ENCODE data around the gene CSRP3.
A peak's percentile ranks its signal among the peaks of the same experiment; 100 is the strongest.

The CSRP3 gene

DNA sequence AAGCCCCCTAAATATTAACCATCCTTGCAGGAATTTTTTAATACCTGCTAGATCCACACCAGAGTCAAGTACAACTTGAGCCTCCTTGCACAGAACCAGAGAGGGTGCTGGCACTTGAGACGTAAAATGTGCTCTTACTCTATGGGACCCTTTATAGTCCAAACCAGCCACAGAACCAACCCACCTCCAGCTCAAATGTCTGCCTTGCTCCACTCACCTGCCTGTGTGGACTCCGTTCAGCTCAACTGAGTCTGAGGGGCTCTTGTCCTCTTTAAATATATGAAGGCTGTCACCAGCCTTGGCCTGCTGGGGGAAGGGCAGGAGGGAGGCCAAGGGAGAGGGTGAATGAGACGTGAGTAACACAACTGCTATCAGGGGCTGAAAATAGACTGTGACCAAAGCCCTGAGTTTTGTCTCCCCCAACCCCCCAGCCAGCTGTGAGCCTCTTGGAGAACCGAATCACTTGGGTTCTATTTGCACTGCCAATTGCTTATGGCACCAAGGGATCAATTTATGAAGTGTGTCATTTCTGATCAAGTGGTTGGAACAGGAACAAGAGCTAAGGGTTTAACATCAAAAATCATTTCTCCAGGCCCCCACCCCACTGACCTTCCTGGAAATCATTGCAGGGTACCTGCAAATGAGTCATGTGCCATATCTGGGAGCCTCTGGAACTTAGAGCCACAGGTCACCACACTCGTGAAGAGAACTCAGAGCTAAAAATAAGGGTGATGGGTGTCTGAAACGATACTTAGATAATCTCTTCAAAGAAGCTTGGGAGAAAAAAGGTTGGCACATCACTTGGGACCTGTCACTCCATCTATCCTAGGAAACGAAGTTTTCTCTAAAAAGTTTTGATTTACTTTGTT, at the start of gene CSRP3:
Gene CSRP3 (minus strand): TSS at position 247 of the 869 bp plus-strand sequence. CDS start 9,535 bp downstream, outside the sequence.
- DNase-seq (ENCODE audit: low read depth) = no peak

DNA sequence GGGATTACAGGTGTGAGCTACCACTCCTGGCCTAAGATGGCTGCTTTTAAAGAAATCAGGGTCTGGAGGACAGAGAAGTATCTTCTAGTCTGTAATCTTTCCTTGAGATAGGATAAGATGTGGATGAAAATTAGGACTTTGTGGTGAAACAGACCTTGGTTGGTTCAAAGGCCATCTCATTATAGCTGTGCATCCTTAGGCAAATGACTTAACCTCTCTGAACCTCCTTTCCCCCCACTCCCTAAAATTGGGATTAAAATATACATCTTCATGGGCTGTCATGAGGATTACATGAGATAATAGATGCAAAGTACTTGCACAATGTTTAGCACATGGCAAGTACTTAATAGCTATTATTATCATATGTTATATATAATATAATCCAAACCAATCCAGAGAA, 49.8 kb upstream of the CSRP3 start:
- DNase-seq (ENCODE audit: low read depth) = no peak

DNA sequence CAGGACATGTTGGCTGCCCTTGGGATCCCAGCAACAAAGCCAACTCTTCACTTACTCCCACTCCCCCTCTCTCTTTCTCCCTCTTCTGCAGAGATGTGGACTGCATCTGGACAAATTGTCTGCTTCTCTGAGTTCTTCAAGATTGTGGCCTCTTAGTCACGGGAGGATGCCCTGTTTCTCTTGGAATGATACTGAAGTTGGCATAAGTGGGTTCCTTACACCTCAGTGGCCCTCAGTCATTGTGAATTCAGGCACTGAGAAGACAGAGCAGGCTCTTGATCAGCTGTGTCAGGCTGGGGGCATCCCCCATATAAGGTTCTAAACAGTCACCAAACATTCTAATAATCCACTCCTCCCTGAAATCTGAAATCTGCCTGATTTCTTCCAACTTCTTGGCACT, 45.0 kb upstream of the CSRP3 start:
- DNase-seq (ENCODE audit: low read depth) = no peak

DNA sequence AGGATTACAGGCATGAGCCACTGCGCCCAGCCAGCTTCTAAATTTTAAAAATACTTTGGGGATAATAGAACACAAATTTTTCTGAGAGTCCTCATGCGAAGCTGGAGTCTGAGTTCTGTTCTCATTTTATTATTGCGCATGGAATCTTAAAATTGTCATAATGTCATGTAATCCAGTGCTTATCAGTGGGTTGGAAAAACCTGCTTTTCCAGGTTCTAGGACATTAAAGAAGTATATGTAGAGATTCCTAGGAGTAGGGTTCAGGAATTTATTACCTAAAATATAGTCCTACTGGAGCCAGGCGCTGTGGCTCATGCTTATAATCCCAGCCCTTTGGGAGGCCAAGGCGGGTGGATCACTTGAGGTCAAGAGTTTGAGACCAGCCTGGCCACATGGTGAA, 43.6 kb upstream of the CSRP3 start:
- DNase-seq (ENCODE audit: low read depth) = no peak

DNA sequence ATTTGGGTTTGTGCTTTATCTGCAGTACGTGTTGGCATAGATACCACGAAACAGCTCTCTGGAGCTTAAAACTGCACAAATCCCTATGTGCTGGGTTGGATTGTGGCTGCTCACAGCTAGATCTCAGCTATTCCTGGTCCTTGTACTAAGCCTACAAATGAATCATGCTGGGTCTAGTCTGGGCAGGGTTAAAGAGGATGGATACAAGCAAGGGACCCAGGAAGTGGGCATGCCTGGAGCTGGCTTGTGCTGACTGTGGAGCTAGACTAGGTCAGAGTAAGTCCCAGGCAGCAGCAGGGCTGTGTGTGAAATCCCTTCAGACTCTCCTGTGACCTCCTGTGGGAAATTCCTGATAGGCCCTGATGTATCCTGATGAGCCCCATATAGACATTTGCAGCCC, 42.8 kb upstream of the CSRP3 start:
- DNase-seq (ENCODE audit: low read depth) = peak; percentile 17

DNA sequence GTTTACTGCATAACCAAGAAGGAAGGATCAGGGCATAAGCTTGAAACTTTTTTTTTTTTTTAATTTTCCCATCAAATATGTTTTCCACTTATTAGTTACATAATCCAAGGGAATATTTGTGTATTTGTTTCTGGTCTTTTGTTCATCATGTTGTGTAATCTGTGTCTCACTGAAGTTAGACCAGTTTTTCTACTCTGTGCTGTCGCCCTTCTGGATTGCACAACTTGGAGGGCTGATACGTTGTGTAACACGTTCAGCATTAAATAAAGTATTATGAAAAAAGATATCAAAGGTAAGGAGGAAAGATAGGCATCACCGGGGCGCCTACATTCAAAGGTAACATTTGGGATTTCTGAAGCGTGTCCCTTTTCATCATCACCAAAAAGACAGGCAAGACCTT, 42.3 kb upstream of the CSRP3 start:
- no peak for DNase-seq (ENCODE audit: low read depth)

DNA sequence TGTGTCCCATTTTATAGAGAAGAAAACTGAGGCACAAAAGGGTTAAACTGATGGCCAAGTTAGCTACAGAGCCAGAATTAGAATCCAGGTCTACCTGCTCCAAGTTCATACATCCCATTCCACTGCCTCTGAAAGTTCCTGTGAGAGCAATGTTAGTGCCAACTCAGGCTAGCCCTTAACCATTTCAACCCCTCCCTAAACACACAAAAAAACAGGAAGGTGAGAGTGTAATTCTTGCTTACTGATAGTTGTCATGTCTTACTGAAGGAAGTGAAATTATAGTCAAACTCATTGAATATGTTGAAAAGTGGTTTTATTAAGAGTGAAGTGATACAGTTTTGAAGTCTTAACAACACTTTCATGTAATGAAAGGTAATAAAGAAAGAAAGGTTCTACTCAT, 41.8 kb upstream of the CSRP3 start:
- no peak for DNase-seq (ENCODE audit: low read depth)

DNA sequence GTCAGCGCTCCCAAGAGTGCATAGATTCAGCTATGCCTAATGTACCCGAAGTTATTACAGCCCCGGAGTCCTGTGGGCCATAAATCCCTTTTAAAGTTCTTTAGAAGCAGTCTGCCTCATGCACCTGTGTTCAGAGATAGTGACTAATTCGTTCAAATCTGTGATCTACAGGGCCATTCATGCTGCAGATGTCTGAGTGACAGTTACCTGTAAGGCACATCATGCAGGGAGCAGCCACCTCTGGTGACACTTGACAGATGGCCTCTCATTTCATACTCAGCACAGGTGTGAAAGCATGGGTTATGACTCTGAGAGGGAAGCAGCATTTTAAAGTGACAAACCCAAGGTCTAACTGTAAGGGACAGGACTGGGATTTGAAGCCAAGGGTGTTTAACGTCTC, 41.4 kb upstream of the CSRP3 start:
- no peak for DNase-seq (ENCODE audit: low read depth)

DNA sequence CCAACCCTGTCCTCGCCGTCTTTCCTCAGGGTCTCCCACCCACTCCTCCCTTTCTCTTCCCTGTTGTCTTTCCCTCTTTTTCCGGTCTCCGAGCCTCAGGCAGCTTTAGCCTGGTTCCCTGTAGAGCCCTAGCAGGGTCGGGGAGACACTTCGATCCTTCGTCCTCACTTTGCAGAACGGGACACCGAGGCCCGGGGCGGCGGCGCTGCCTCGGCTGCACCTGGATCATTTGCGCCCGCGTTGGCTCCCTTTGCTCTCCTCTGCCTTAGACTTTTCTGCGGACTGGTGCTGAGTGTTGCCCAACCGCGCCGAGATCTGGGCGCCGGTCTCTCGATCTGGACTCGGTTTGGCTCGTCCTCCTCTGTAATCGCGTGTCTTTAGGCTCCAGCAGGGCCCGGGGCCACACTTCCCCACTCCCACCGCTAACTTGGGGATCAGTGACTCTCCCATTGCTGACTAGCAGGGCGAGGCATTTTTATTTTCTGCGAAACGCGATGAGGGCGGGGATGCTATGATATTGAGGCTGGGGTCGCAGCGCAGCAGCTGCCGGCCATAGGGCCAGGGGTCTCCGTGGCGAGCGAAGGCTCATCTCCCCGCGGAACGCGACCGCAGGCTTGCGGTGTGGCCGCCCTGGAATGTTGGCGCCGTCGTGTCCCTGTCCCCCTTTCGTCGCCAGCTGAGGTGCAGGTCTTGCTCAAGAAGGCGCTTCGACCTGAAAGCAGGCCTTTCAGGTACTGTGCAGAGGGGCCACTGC, 40.6 kb upstream of the CSRP3 start:
- peak; percentile 6 for DNase-seq (ENCODE audit: low read depth)

DNA sequence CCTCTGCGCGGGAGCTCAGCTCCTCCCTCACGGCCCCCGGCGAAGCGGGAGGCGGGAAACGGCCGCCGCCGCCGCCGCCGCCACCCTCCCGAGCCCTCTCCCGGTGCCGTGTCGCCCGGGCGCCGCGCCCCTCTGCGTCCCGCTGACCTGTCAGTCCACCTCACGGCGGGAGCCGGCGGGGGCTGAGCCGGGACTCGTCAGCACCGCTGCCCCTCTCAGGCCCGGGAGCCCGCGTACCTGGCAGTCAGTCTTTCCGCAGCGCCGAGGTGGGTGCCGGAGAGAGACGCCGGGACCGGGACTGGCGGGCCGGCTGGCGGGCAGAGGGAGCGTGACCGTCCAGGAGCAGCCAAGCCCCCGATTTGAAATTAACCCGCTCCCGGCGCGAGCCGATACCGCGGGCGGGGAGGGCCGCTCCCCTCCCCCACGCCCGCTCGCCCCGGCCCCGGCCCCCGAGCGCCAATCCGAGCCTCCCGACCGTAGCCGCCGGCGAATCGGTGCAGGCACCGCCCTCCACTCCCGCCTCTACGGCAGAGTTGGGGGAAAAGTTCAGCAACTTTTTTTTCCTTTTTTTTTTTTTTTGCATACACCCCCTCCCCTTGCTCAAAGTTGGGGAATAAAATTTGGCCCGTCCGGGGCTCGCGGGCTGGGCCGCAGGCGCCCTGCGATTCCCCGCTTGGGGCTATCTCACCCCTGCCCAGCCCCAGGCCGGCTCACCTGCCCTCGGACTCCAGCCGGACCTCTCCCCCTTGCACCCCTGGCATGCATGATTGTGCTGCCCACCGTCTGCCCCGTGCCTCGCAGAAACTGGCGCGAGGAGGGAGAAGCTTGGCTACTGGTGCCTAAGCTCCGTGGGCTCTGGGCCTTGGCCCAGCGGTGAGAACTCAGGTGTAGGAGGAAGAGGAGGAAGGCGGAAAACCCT, 39.7 kb upstream of the CSRP3 start:
- peak; percentile 47 for DNase-seq (ENCODE audit: low read depth)

DNA sequence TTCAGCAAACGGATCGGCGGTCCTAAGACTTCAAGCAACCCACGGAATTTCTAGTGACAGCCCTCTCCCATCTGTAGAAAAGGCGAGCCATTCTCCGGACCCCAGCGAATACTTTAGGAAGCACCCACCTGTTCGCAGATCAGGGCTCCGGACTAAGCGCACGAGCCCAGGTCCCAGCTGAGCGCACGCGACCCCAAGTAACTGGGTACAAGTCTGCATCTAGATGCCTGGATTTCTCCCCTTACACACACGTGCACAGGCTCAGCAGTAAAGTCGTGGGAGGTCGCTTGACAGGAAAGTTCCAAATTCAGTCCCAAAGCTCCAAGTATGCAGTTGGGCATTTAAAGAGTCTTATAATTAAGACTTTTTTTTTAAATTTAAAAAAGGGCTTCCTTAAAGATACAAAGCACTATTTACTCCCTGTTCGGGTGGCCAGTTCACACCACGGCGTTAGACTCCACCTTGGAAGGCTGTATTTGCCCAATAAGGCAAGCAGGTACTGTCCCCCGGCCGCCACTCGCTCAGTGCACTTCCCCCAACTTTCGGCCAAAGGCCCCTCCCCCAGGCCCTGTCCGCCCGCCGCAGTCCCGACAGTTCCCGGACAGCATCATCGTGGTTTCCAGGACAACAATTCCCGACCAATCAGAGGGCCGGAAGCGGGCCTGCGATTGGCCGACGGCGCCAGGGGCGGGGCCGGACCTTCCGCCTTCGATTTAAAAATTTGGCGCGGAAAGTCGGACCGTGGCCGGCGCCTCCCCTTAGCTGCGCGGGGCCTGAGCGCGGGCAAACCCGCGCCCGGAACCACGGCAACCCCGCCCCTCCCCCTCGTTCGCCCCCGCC, 38.9 kb upstream of the CSRP3 start, which contains the start of gene E2F8:
Gene E2F8 (minus strand): TSS at position 526 of the 840 bp plus-strand sequence. CDS start 824 bp downstream, outside the sequence.
- DNase-seq (ENCODE audit: low read depth) = peak; percentile 95

DNA sequence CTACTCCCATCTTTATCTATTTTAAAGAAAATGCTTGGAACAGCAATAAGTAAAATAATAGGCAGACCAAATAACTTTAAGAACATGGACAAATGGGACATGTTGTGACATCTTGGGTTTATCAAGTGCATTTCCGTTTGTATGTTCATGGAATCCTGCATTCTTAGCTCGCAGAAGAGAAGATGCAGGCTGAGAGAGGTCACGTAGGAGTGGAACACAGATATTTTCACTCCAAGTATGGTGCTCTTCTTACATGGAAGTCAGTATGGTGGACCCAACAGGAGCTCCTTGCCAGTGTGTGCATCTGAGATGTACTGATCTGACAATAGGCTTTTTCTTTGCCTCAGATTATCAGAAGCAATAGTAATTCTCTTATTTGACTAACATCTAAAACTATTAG, 37.3 kb upstream of the CSRP3 start:
- DNase-seq (ENCODE audit: low read depth) = no peak

DNA sequence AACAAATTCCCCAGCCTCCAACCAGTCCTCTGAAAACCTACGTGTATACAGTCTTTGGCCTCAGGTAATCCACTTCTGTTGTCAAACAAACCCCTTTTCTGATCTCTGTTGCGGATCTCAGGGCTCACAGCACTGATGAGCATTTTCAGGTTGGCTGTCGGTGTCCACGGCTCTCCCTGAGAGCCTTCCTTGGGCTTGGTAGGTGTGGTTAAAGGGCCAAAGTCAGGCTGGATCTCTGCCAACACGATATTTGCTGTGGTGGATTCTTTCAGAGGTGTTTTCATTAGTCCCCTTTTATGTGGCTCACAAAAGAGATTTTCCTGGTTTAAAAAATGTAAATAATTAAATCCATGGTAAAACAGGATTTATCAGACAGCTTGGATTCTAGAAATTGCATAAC, 36.0 kb upstream of the CSRP3 start:
- DNase-seq (ENCODE audit: low read depth) = no peak

DNA sequence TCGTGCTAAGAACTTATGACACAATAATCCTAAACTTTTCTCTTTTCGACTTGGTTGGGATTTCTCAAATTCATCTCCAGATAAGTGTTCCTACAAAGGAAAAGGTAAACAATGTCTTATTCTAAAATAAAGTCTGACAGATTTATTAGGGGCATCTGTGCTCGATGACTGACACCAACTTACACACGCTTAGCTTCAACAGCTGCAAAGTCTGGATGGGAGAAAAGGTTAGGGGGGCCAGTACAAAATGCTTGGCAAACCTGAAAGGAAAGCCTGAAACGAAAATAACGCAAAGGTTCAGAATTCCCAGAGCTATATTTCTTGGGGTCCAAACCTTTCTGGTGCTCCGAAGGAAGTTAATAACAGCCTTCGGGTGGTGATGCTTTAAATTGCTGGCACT, 35.6 kb upstream of the CSRP3 start:
- DNase-seq (ENCODE audit: low read depth) = no peak

DNA sequence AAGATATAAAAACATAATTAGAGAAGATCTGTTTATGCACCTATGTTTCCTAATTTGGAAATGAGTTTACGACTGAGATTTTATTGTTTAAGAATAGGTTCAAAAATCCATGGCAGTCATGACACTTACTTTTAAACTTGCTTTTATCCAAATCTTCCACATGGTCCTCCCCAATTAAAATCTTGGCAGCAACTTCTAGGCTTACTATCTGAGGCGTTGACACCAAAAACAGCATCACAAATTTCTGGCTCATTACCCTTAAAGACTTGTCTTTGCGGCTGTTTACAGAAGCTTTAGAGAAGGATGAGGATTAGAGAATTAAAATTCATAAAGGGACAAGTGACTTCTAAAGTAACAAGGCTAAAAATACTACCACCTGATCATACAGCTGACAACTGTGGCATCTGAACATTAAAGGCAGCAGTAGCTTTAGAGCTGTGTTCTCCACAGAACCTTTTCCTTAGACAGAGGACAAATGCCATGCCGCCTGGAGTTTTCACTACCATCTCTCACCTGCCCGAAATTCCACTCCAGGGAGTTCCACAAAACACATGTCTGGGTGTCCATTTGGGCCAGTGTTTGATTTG, 32.5 kb upstream of the CSRP3 start:
- DNase-seq (ENCODE audit: low read depth) = no peak

DNA sequence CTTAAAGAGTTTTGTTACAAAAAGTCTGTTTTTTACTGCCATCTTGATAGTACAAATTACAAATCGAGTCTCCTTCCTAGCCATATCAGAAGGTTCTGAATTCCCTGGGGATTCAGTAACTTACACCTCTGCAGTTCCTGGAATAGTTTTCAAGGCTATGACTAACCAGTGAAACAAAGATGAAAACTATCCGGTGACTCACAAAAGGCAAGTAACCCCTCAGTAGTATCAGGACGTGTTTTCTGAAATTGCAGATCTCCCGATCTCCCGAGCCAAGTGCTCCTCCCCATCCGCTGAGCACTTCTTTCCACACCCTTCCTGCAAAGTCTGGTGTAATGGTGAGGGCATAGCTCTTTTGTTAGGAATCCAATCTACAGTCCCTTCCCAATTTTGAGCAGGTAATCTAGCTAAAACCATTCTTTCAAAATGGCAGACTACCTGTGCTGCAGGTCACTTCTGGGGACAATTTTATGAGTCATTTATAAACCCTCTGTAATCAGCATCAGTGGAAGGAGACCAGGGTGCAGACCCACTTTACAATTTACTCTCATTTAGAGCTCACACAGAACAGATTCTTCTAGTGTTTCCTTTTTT, 31.2 kb upstream of the CSRP3 start:
- DNase-seq (ENCODE audit: low read depth) = peak; percentile 89

DNA sequence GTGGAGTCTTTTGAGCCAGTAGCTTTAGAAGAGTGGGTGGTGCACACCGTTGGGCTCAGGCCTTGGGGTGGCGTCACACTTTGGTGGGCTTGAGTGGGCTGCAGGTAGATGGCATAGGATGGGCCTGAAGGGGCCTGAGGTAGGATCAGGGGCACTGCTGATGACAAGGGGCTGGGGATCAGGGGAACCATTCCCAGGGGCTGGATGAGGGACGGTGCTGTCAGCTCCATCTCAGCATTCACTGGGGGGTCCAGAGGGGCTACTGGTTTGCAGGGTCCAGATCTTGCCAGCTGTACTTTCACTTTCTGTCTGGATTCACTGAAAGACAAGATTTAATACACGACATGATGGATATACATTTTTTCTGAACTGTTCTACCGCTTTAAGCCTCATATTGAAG, 27.9 kb upstream of the CSRP3 start:
- DNase-seq (ENCODE audit: low read depth) = no peak

DNA sequence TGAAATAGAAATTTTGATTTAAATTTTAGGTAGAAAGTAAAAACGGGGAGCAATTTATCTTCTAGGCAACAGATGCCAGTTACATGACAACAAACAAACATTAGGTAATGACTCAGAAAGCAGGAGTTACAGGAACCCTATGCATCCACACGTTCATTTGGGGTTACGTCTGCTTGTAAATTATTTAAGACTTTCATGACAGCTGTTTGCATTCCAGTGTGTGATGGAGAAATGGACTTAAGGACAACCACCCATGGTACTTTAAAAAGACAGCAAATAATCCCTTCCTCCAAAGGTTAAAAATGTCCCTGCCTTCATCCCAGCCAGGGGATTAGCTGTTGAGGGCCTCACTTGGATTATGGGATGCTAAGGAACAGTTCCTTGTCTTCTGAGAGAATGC, 27.2 kb upstream of the CSRP3 start:
- no peak for DNase-seq (ENCODE audit: low read depth)

DNA sequence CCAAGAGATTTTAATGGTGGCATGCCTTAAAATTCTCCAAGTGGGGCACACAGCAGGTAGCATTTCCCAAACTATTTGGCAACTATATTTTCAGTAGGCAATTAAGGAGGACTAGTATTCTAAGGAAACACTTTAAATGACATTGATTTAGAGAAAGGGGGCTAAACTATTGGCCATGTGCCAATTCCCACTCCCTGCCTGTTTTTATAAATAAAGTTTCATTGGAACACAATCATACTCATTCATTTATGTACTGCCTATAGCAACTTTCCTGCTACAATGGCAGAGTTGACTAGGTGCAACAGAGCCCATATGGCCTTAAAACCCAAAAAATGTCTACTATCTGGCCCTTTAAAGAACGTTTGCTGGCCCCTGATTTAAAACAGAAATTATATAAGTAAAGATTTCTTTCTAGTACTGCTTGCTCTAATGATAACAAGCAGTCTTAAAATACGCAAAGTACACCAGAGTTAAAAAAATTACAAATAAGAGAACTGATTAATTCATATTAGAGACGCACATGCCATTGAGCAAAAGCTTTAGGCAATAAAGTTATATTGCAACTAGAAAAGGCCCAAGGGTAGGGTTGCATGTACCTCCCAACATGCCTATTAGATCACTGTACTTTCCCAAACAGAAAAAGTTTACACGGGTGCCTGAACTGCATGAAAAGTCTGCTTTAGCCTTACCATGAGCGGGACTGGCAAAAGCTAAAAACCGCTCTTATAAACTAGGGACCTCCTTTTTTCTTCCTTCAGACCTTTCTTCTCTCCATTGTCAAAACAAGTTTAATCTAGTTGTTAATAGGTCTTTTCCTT, 24.8 kb upstream of the CSRP3 start:
- no peak for DNase-seq (ENCODE audit: low read depth)

DNA sequence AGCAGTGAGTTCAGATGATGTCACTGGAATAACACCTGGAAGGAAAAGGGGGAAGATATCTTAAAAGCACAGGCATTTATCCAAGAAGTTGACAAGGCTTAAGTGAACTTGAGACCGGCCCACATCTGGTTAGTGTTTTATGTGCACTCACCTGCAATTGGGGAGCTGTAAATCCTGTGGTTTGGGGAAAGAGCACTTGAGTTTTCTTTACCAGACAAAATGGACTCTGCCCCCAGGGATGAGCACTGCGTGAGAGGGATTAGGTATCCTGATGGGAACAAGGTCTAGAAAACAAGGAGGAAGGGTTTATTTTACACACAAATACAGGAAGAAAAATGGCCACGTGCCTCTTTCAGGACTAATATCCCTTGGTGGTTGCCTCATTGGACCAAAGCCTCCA, 23.8 kb upstream of the CSRP3 start:
- no peak for DNase-seq (ENCODE audit: low read depth)

All from ELR (cell line).